ENCODE data around the gene SNX19. TPM values are rescaled to one million over a fixed set of nuclear protein-coding genes. Genes with fewer than 3 reads are reported as not detected.
"Not testable (repeated sequence)": the region's sequence is repeated elsewhere in the genome, so short reads cannot be mapped to it uniquely, and the experiment has no call there.

SNX19 gene
- total and polyA plus RNA-seq, 2 donors: 12.8 to 27.3 TPM

- Histone ChIP-seq H3K4me3 (ENCODE audit: low read length in 2 of 2) (no peak overlapping the region), H3K9me3 (ENCODE audit: control insufficient read depth in 2 of 2, insufficient read depth in 1 of 2, low read length in 1 of 2) (no peaks in the 10 kb centered on the region), H3K27me3 (ENCODE audit: control insufficient read depth in 2 of 2, insufficient read depth in 1 of 2, low read length in 1 of 2) (no peaks in the 10 kb centered on the region), H3K27ac (ENCODE audit: low read depth in 1 of 2, low read length in 1 of 2) (no peak overlapping the region), H3K4me1 (ENCODE audit: control insufficient read depth in 2 of 2, insufficient read depth in 2 of 2, low read length in 2 of 2) (peaks cover 0 to 3% of the 10 kb centered on the region in 2 donors), H3K36me3 (ENCODE audit: control insufficient read depth in 2 of 2, insufficient read depth in 2 of 2, low read length in 1 of 2) (no peaks in the 10 kb centered on the region)
- DNase-seq (ENCODE audit: low read depth in 6 of 9, low spot score in 9 of 9): peak; percentile 75 to 95 (median 93)
- 31% methylated on average over 30 of the region's 30 CpGs for WGBS
Observed at GRCh38 chr11:130861902-130862860, 54.1 kb downstream of the SNX19 start.

- Histone ChIP-seq H3K27ac (ENCODE audit: low read depth in 1 of 2, low read length in 1 of 2) (no peak overlapping the region), H3K36me3 (ENCODE audit: control insufficient read depth in 2 of 2, insufficient read depth in 2 of 2, low read length in 1 of 2) (no peaks in the 10 kb centered on the region), H3K9me3 (ENCODE audit: control insufficient read depth in 2 of 2, insufficient read depth in 1 of 2, low read length in 1 of 2) (no peaks in the 10 kb centered on the region), H3K4me3 (ENCODE audit: low read length in 2 of 2) (no peak overlapping the region), H3K27me3 (ENCODE audit: control insufficient read depth in 2 of 2, insufficient read depth in 1 of 2, low read length in 1 of 2) (no peaks in the 10 kb centered on the region), H3K4me1 (ENCODE audit: control insufficient read depth in 2 of 2, insufficient read depth in 2 of 2, low read length in 2 of 2) (peaks cover 0 to 3% of the 10 kb centered on the region in 2 donors)
- 97% methylated on average over 14 of the region's 14 CpGs for WGBS
- DNase-seq (ENCODE audit: low read depth in 6 of 9, low spot score in 9 of 9): no peak
Observed at GRCh38 chr11:130861283-130861682, 55.0 kb downstream of the SNX19 start.

- Histone ChIP-seq H3K27ac (ENCODE audit: low read depth in 1 of 2, low read length in 1 of 2) (no peak overlapping the region), H3K27me3 (ENCODE audit: control insufficient read depth in 2 of 2, insufficient read depth in 1 of 2, low read length in 1 of 2) (no peaks in the 10 kb centered on the region), H3K4me1 (ENCODE audit: control insufficient read depth in 2 of 2, insufficient read depth in 2 of 2, low read length in 2 of 2) (peaks cover 0 to 3% of the 10 kb centered on the region in 2 donors), H3K4me3 (ENCODE audit: low read length in 2 of 2) (no peak overlapping the region), H3K9me3 (ENCODE audit: control insufficient read depth in 2 of 2, insufficient read depth in 1 of 2, low read length in 1 of 2) (no peaks in the 10 kb centered on the region), H3K36me3 (ENCODE audit: control insufficient read depth in 2 of 2, insufficient read depth in 2 of 2, low read length in 1 of 2) (no peaks in the 10 kb centered on the region)
- no peak for DNase-seq (ENCODE audit: low read depth in 6 of 9, low spot score in 9 of 9)
- WGBS: 97% methylated on average over 1 of the region's 1 CpG
Observed at GRCh38 chr11:130859886-130860285, 56.4 kb downstream of the SNX19 start.

- H3K27ac ChIP-seq (ENCODE audit: low read depth in 1 of 2, low read length in 1 of 2): no peak overlapping the region
- H3K27me3 ChIP-seq (ENCODE audit: control insufficient read depth in 2 of 2, insufficient read depth in 1 of 2, low read length in 1 of 2): no peaks in the 10 kb centered on the region
- H3K4me1 ChIP-seq (ENCODE audit: control insufficient read depth in 2 of 2, insufficient read depth in 2 of 2, low read length in 2 of 2): peaks cover 0 to 3% of the 10 kb centered on the region in 2 donors
- H3K36me3 ChIP-seq (ENCODE audit: control insufficient read depth in 2 of 2, insufficient read depth in 2 of 2, low read length in 1 of 2): no peaks in the 10 kb centered on the region
- WGBS: 94% methylated on average over 2 of the region's 2 CpGs
- no peak overlapping the region for H3K4me3 ChIP-seq (ENCODE audit: low read length in 2 of 2)
- DNase-seq (ENCODE audit: low read depth in 6 of 9, low spot score in 9 of 9): peak in 2 of 9 donors; percentile 3 to 33
- H3K9me3 ChIP-seq (ENCODE audit: control insufficient read depth in 2 of 2, insufficient read depth in 1 of 2, low read length in 1 of 2): no peaks in the 10 kb centered on the region
Observed at GRCh38 chr11:130858215-130858614, 58.1 kb downstream of the SNX19 start.

GRCh38 chr11:130855707-130856106, 60.6 kb downstream of the SNX19 start:
- WGBS: 81% methylated on average over 2 of the region's 2 CpGs
- not testable (repeated sequence) for H3K4me1 ChIP-seq (ENCODE audit: control insufficient read depth in 2 of 2, insufficient read depth in 2 of 2, low read length in 2 of 2); H3K27me3 ChIP-seq (ENCODE audit: control insufficient read depth in 2 of 2, insufficient read depth in 1 of 2, low read length in 1 of 2); H3K9me3 ChIP-seq (ENCODE audit: control insufficient read depth in 2 of 2, insufficient read depth in 1 of 2, low read length in 1 of 2); DNase-seq (ENCODE audit: low read depth in 6 of 9, low spot score in 9 of 9); H3K4me3 ChIP-seq (ENCODE audit: low read length in 2 of 2); H3K36me3 ChIP-seq (ENCODE audit: control insufficient read depth in 2 of 2, insufficient read depth in 2 of 2, low read length in 1 of 2); H3K27ac ChIP-seq (ENCODE audit: low read depth in 1 of 2, low read length in 1 of 2)

- WGBS: 93% methylated on average over 4 of the region's 4 CpGs
- H3K27ac ChIP-seq (ENCODE audit: low read depth in 1 of 2, low read length in 1 of 2): no peak overlapping the region
- H3K27me3 ChIP-seq (ENCODE audit: control insufficient read depth in 2 of 2, insufficient read depth in 1 of 2, low read length in 1 of 2): no peaks in the 10 kb centered on the region
- H3K4me3 ChIP-seq (ENCODE audit: low read length in 2 of 2): no peak overlapping the region
- H3K9me3 ChIP-seq (ENCODE audit: control insufficient read depth in 2 of 2, insufficient read depth in 1 of 2, low read length in 1 of 2): no peaks in the 10 kb centered on the region
- no peaks in the 10 kb centered on the region for H3K36me3 ChIP-seq (ENCODE audit: control insufficient read depth in 2 of 2, insufficient read depth in 2 of 2, low read length in 1 of 2)
- no peaks in the 10 kb centered on the region for H3K4me1 ChIP-seq (ENCODE audit: control insufficient read depth in 2 of 2, insufficient read depth in 2 of 2, low read length in 2 of 2)
- DNase-seq (ENCODE audit: low read depth in 6 of 9, low spot score in 9 of 9): no peak
Observed at GRCh38 chr11:130854483-130854882, 61.8 kb downstream of the SNX19 start.

GRCh38 chr11:130852589-130852988, 63.7 kb downstream of the SNX19 start:
- H3K4me1 ChIP-seq (ENCODE audit: control insufficient read depth in 2 of 2, insufficient read depth in 2 of 2, low read length in 2 of 2): no peaks in the 10 kb centered on the region
- no peaks in the 10 kb centered on the region for H3K9me3 ChIP-seq (ENCODE audit: control insufficient read depth in 2 of 2, insufficient read depth in 1 of 2, low read length in 1 of 2)
- DNase-seq (ENCODE audit: low read depth in 6 of 9, low spot score in 9 of 9): no peak
- no peaks in the 10 kb centered on the region for H3K27me3 ChIP-seq (ENCODE audit: control insufficient read depth in 2 of 2, insufficient read depth in 1 of 2, low read length in 1 of 2)
- no peak overlapping the region for H3K4me3 ChIP-seq (ENCODE audit: low read length in 2 of 2)
- 80% methylated on average over 8 of the region's 8 CpGs for WGBS
- no peaks in the 10 kb centered on the region for H3K36me3 ChIP-seq (ENCODE audit: control insufficient read depth in 2 of 2, insufficient read depth in 2 of 2, low read length in 1 of 2)
- H3K27ac ChIP-seq (ENCODE audit: low read depth in 1 of 2, low read length in 1 of 2): no peak overlapping the region

- no peaks in the 10 kb centered on the region for H3K36me3 ChIP-seq (ENCODE audit: control insufficient read depth in 2 of 2, insufficient read depth in 2 of 2, low read length in 1 of 2)
- H3K27ac ChIP-seq (ENCODE audit: low read depth in 1 of 2, low read length in 1 of 2): no peak overlapping the region
- H3K4me1 ChIP-seq (ENCODE audit: control insufficient read depth in 2 of 2, insufficient read depth in 2 of 2, low read length in 2 of 2): no peaks in the 10 kb centered on the region
- WGBS: 93% methylated on average over 6 of the region's 6 CpGs
- no peaks in the 10 kb centered on the region for H3K27me3 ChIP-seq (ENCODE audit: control insufficient read depth in 2 of 2, insufficient read depth in 1 of 2, low read length in 1 of 2)
- no peaks in the 10 kb centered on the region for H3K9me3 ChIP-seq (ENCODE audit: control insufficient read depth in 2 of 2, insufficient read depth in 1 of 2, low read length in 1 of 2)
- no peak overlapping the region for H3K4me3 ChIP-seq (ENCODE audit: low read length in 2 of 2)
- DNase-seq (ENCODE audit: low read depth in 6 of 9, low spot score in 9 of 9): no peak
Observed at GRCh38 chr11:130850185-130850944, 65.9 kb downstream of the SNX19 start.

GRCh38 chr11:130849215-130849568, 67.1 kb downstream of the SNX19 start:
- Histone ChIP-seq H3K27ac (ENCODE audit: low read depth in 1 of 2, low read length in 1 of 2) (no peak overlapping the region), H3K27me3 (ENCODE audit: control insufficient read depth in 2 of 2, insufficient read depth in 1 of 2, low read length in 1 of 2) (no peaks in the 10 kb centered on the region), H3K4me1 (ENCODE audit: control insufficient read depth in 2 of 2, insufficient read depth in 2 of 2, low read length in 2 of 2) (no peaks in the 10 kb centered on the region), H3K9me3 (ENCODE audit: control insufficient read depth in 2 of 2, insufficient read depth in 1 of 2, low read length in 1 of 2) (no peaks in the 10 kb centered on the region), H3K36me3 (ENCODE audit: control insufficient read depth in 2 of 2, insufficient read depth in 2 of 2, low read length in 1 of 2) (no peaks in the 10 kb centered on the region), H3K4me3 (ENCODE audit: low read length in 2 of 2) (no peak overlapping the region)
- no peak for DNase-seq (ENCODE audit: low read depth in 6 of 9, low spot score in 9 of 9)
- WGBS: 93% methylated on average over 2 of the region's 2 CpGs

All from thymus (tissue), 11 donors.